MCF 10A (cell line): ENCODE results near the gene MYO15A. TPM values are rescaled to one million over a fixed set of nuclear protein-coding genes. Genes with fewer than 3 reads are reported as not detected.

Experiments used
- BruUV-seq: library from RNA; stranded (reverse); fragments of 400-500 nt; replicated peaks from 2 replicates; lab custom pipeline; 2021; lab: Mats Ljungman, UMichigan
- CTCF ChIA-PET: fragments of 300-600 bp; sonication (Branson Sonifier 250); formaldehyde crosslinking; extraction: SDS; loops from one replicate; lab custom pipeline; 2021; ENCODE audit warnings: antibody characterized with exemption, inconsistent platforms; lab: Yijun Ruan, JAX
- POLR2A ChIA-PET: fragments of 300-600, 350-650 bp; sonication (Branson Sonifier 250); formaldehyde crosslinking; extraction: SDS; loops from one replicate; lab custom pipeline; 2020; ENCODE audit warnings: antibody characterized with exemption, inconsistent platforms; lab: Yijun Ruan, JAX
- DNase-seq: peaks from one replicate; pipeline ENCODE4 v3.0.0-alpha.2; 2018; ENCODE audit not compliant: unreplicated experiment
- H3K27ac Mint-ChIP-seq: one replicate; pipeline ENCODE4 v1.8.0; 2022; ENCODE audit warnings: mild to moderate bottlenecking, low read depth, mixed read lengths; ENCODE audit not compliant: unreplicated experiment
- H3K27me3 Mint-ChIP-seq: one replicate; pipeline ENCODE4 v1.8.0; 2022; ENCODE audit warnings: mixed read lengths; ENCODE audit not compliant: insufficient read depth, unreplicated experiment
- H3K36me3 Mint-ChIP-seq: one replicate; pipeline ENCODE4 v1.8.0; 2022; ENCODE audit warnings: mild to moderate bottlenecking, moderate library complexity, mixed read lengths; ENCODE audit not compliant: insufficient read depth, unreplicated experiment
- H3K4me1 Mint-ChIP-seq: one replicate; pipeline ENCODE4 v1.8.0; 2022; ENCODE audit warnings: mixed read lengths; ENCODE audit not compliant: insufficient read depth, unreplicated experiment
- H3K4me3 Mint-ChIP-seq: one replicate; pipeline ENCODE4 v1.8.0; 2022; ENCODE audit warnings: mild to moderate bottlenecking, moderate library complexity, mixed read lengths; ENCODE audit not compliant: unreplicated experiment
- H3K9me3 Mint-ChIP-seq: one replicate; pipeline ENCODE4 v1.8.0; 2022; ENCODE audit warnings: mixed read lengths; ENCODE audit not compliant: unreplicated experiment
- CTCF ChIP-seq: fragments of 200-600 bp; IDR thresholded peaks from one replicate; pipeline ENCODE4 v1.8.0; 2022; ENCODE audit warnings: antibody characterized with exemption, mild to moderate bottlenecking; ENCODE audit not compliant: unreplicated experiment
- intact Hi-C: fragments of 100-400 bp; cut with micrococcal nuclease; formaldehyde crosslinking; loops from 2 replicates; pipeline ENCODE4 v1.14.1; 2022
- total RNA-seq: library from RNA; stranded (reverse); gene quantifications from 2 replicates; pipeline ENCODE4 v1.2.3, GENCODE V29; 2022

Gene MYO15A
- total RNA-seq, 1 experiment from 2014 or later, result 1.1 TPM

DNA sequence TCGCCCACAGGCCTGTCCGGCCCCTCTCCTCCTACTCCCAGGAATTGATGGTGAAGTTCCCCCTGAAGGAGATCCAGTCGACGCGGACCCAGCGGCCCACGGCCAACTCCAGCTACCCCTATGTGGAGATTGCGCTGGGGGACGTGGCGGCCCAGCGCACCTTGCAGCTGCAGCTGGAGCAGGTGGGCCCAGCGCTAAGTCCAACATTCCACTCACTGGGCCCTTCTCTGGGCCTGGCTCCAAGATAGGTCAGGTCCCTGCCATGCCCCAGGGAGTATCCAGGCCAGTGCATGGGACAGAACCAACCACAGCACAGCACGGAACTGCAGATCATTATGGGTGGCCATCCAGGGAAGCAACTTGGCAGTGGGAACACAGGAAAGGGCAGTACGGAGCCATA lies 65.2 kb downstream of the MYO15A start:
- H3K4me1 Mint-ChIP-seq, result no peaks in the 10 kb centered on the region
- no peak for TF ChIP-seq CTCF
- H3K36me3 Mint-ChIP-seq, result no peaks in the 10 kb centered on the region
- POLR2A ChIA-PET, result no interaction called here
- intact Hi-C loops, result no loop called here
- CTCF ChIA-PET, result no interaction called here
- H3K9me3 Mint-ChIP-seq, result no peaks in the 10 kb centered on the region
- no peaks in the 10 kb centered on the region for H3K27me3 Mint-ChIP-seq
- H3K27ac Mint-ChIP-seq, result no peak overlapping the region
- BruUV-seq, result no TSS peak
- no peak overlapping the region for H3K4me3 Mint-ChIP-seq
- DNase-seq, result no peak

DNA sequence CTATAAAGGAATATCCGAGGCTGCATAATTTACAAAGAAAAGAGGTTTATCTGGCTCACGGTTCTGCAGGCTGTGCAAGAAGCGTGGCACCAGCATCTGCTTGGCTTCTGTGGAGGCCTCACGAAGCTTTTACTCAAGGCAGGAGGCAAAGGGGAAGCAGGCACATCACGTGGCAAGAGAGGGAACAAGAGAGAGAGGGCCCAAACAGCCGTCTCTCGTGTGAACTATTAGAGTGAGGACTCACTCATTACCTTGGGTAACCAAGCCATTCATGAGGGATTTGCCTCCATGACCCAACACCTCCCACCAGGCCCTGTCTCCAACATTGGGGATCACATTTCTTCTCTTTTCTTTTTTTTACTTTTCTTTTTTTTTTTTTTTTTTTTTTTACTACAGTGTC lies 67.6 kb downstream of the MYO15A start:
- Mint-ChIP-seq H3K4me1 (no peaks in the 10 kb centered on the region), H3K9me3 (no peaks in the 10 kb centered on the region), H3K4me3 (no peak overlapping the region), H3K27ac (no peak overlapping the region), H3K27me3 (no peaks in the 10 kb centered on the region), H3K36me3 (no peaks in the 10 kb centered on the region)
- no peak for DNase-seq
- CTCF ChIA-PET, result no interaction called here
- POLR2A ChIA-PET, result interaction anchor here (1.0 kb wide), 1 partner anchor 10 kb away, joined by 3 read pairs; no protein-coding TSS in a partner anchor
- no peak for TF ChIP-seq CTCF
- BruUV-seq, result no TSS peak
- intact Hi-C loops, result no loop called here

- Mint-ChIP-seq H3K27ac (no peak overlapping the region), H3K4me1 (no peaks in the 10 kb centered on the region), H3K27me3 (no peaks in the 10 kb centered on the region), H3K4me3 (no peak overlapping the region), H3K36me3 (no peaks in the 10 kb centered on the region), H3K9me3 (no peaks in the 10 kb centered on the region)
- ChIA-PET POLR2A (no interaction called here), CTCF (no interaction called here)
- no peak for TF ChIP-seq CTCF
- no peak for DNase-seq
- BruUV-seq, result no TSS peak
- intact Hi-C loops, result no loop called here
Measured at GRCh38 chr17:18177133-18177532, 68.6 kb downstream of the MYO15A start.

DNA sequence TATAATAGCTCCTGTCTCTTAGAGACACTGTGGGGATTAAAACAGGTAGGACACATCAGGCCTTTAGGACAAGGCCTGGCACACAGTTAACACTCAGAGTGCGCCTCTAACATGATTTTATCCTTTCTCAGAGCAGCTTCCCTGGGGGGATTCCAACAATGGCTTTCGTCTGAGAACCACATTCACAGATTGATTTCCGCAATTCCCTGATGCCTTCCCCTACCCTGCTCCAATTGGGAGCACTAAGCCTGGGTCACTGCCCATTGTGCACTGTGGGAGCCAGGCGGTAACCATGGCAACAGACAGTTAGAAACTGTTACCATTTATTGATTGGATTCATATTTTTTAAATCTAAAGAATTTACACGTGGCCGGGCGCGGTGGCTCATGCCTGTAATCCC lies 69.2 kb downstream of the MYO15A start:
- intact Hi-C loops, result no loop called here
- H3K4me3 Mint-ChIP-seq, result no peak overlapping the region
- DNase-seq, result no peak
- no peaks in the 10 kb centered on the region for H3K9me3 Mint-ChIP-seq
- H3K27me3 Mint-ChIP-seq, result no peaks in the 10 kb centered on the region
- H3K36me3 Mint-ChIP-seq, result no peaks in the 10 kb centered on the region
- H3K4me1 Mint-ChIP-seq, result no peaks in the 10 kb centered on the region
- H3K27ac Mint-ChIP-seq, result no peak overlapping the region
- ChIA-PET POLR2A (no interaction called here), CTCF (no interaction called here)
- no TSS peak for BruUV-seq
- no peak for TF ChIP-seq CTCF
